H1 (cell line): ENCODE measurements around the gene GABARAPL2.

Experiments
- CTCF ChIP-seq, 3 experiments: IDR thresholded peaks; 1 replicate in 2 of 3; 2 replicates in 1 of 3; pipeline versions ENCODE4 v1.5.1 to v1.6.1; 2011; ENCODE audit warnings: low read length in 3 of 3, mild to moderate bottlenecking in 3 of 3, inconsistent platforms in 2 of 3, low read depth in 1 of 3, moderate library complexity in 1 of 3; ENCODE audit not compliant: insufficient read depth in 1 of 3; ENCODE audit errors: control extremely low read depth in 1 of 3
- GABPA ChIP-seq: IDR thresholded peaks from 2 replicates; pipeline ENCODE4 v1.6.1; 2011; ENCODE audit warnings: mild to moderate bottlenecking, low read length, moderate library complexity, borderline replicate concordance; ENCODE audit not compliant: insufficient read depth

- no peak for TF ChIP-seq GABPA
- TF ChIP-seq CTCF (IDR thresholded peaks at IDR 0.05; ENCODE audit: control extremely low read depth in 1 of 3, insufficient read depth in 1 of 3, low read depth in 1 of 3, low read length in 3 of 3), result no peak
Observed at GRCh38 chr16:75529056-75529905, 36.9 kb upstream of the GABARAPL2 start.
